SK-N-SH (cell line): Measurements from ENCODE around the gene APP. TPM values are rescaled to one million over a fixed set of nuclear protein-coding genes. Genes with fewer than 3 reads are reported as not detected.

Experiments
- CTCF ChIA-PET: fragments of 300-600, 350-600 bp; formaldehyde crosslinking; extraction: SDS; loops from one replicate; lab custom pipeline; 2021; lab: Yijun Ruan, JAX
- POLR2A ChIA-PET: fragments of 350-600 bp; sonication (Branson Sonifier 250); formaldehyde crosslinking; extraction: SDS; loops from one replicate; lab custom pipeline; 2020; ENCODE audit warnings: antibody characterized with exemption, inconsistent platforms; lab: Yijun Ruan, JAX
- DNase-seq: peaks from one replicate; pipeline ENCODE4 v3.0.0; 2012
- H2AFZ ChIP-seq: fragments of 200-600 bp; sonication (generic); 2 replicates; pipeline ENCODE4 v1.8.1; 2016; ENCODE audit warnings: antibody characterized with exemption, mild to moderate bottlenecking, low read depth
- H3F3A ChIP-seq: fragments of 200-600 bp; sonication (generic); replicated peaks from 2 replicates; pipeline ENCODE3; 2016; ENCODE audit warnings: antibody characterized with exemption, mild to moderate bottlenecking; ENCODE audit not compliant: insufficient read depth
- H3K27ac ChIP-seq, 2 experiments: fragments of 200-500 bp in 1 of 2; fragments of 200-600 bp in 1 of 2; sonication (Bioruptor generic) in 1 of 2; sonication (generic), shearing (Covaris generic) in 1 of 2; 2 replicates each; pipeline versions ENCODE4 v1.5.1 to v1.6.1; 2014 to 2016; ENCODE audit warnings: low read depth in 2 of 2, inconsistent platforms in 1 of 2, low read length in 1 of 2, mild to moderate bottlenecking in 1 of 2, mixed read lengths in 1 of 2
- H3K27me3 ChIP-seq: fragments of 200-600 bp; sonication (generic), shearing (Covaris generic); 2 replicates; pipeline ENCODE4 v1.6.1; 2016; ENCODE audit warnings: mixed run types; ENCODE audit not compliant: insufficient read depth
- H3K36me3 ChIP-seq, 2 experiments: fragments of 200-500 bp in 1 of 2; fragments of 200-600 bp in 1 of 2; sonication (Bioruptor generic) in 1 of 2; sonication (generic) in 1 of 2; replicated peaks in 1 of 2; 2 replicates each; pipeline versions ENCODE3 to v1.5.1; 2014 to 2016; ENCODE audit warnings: low read length in 1 of 2, mild to moderate bottlenecking in 1 of 2; ENCODE audit not compliant: insufficient read depth in 2 of 2, control insufficient read depth in 1 of 2
- H3K4me1 ChIP-seq, 2 experiments: fragments of 200-500 bp in 1 of 2; fragments of 200-600 bp in 1 of 2; sonication (Bioruptor generic) in 1 of 2; sonication (generic), shearing (Covaris generic) in 1 of 2; 2 replicates each; pipeline versions ENCODE4 v1.5.1 to v1.6.1; 2014 to 2016; ENCODE audit warnings: low read depth in 1 of 2, low read length in 1 of 2, mixed run types in 1 of 2; ENCODE audit not compliant: insufficient read depth in 2 of 2, control insufficient read depth in 1 of 2
- H3K4me2 ChIP-seq: fragments of 200-600 bp; sonication (generic), shearing (Covaris generic); 2 replicates; pipeline ENCODE4 v1.6.1; 2017; ENCODE audit warnings: mixed run types
- H3K4me3 ChIP-seq, 2 experiments: fragments of 200-500 bp in 1 of 2; fragments of 200-600 bp in 1 of 2; sonication (Bioruptor generic) in 1 of 2; sonication (generic), shearing (Covaris generic) in 1 of 2; 2 replicates each; pipeline versions ENCODE4 v1.5.1 to v1.8.1; 2014 to 2016; ENCODE audit warnings: low read depth in 2 of 2, inconsistent platforms in 1 of 2, low read length in 1 of 2, mild to moderate bottlenecking in 1 of 2, mixed read lengths in 1 of 2, moderate library complexity in 1 of 2
- H3K79me2 ChIP-seq: fragments of 200-600 bp; sonication (generic); 2 replicates; pipeline ENCODE4 v1.8.1; 2017; ENCODE audit warnings: mild to moderate bottlenecking; ENCODE audit not compliant: insufficient read depth
- H3K9ac ChIP-seq: fragments of 200-600 bp; sonication (generic); 2 replicates; pipeline ENCODE4 v1.6.1; 2017; ENCODE audit warnings: mixed run types
- H3K9me2 ChIP-seq: fragments of 200-600 bp; sonication (generic); 2 replicates; pipeline ENCODE4 v1.6.1; 2017; ENCODE audit warnings: mixed run types
- H3K9me3 ChIP-seq: fragments of 200-600 bp; sonication (generic); 2 replicates; pipeline ENCODE4 v1.6.1; 2017; ENCODE audit warnings: mixed run types, mild to moderate bottlenecking, moderate library complexity
- H4K20me1 ChIP-seq: fragments of 200-600 bp; sonication (generic); 2 replicates; pipeline ENCODE4 v1.6.1; 2017; ENCODE audit warnings: mild to moderate bottlenecking, mixed run types; ENCODE audit not compliant: insufficient read depth
- EP300 ChIP-seq, 2 experiments: IDR thresholded peaks; 2 replicates each; pipeline versions ENCODE4 v1.4.0 to v1.6.1; 2012; ENCODE audit warnings: borderline replicate concordance in 1 of 2, low read depth in 1 of 2, low read length in 1 of 2
- GATA2 ChIP-seq: sonication (generic); formaldehyde crosslinking; IDR thresholded peaks from 2 replicates; pipeline ENCODE4 v1.5.0; 2020; ENCODE audit warnings: mild to moderate bottlenecking, missing genetic modification reagents
- NRF1 ChIP-seq: IDR thresholded peaks from 2 replicates; pipeline ENCODE4 v1.6.1; 2012; ENCODE audit warnings: low read depth, mild to moderate bottlenecking, low read length
- RXRA ChIP-seq: IDR thresholded peaks from 2 replicates; pipeline ENCODE4 v1.4.0; 2012; ENCODE audit warnings: low read depth, mild to moderate bottlenecking, borderline replicate concordance
- SMC3 ChIP-seq: IDR thresholded peaks from 2 replicates; pipeline ENCODE4 v1.6.1; 2012; ENCODE audit warnings: low read depth, low read length, improper control_type of control experiment
- TEAD4 ChIP-seq: IDR thresholded peaks from 2 replicates; pipeline ENCODE4 v1.4.0; 2012; ENCODE audit warnings: mild to moderate bottlenecking, borderline replicate concordance; ENCODE audit not compliant: insufficient read depth
- WGBS: methylation state at CpG from one replicate; pipeline ENCODE4 v1.1.6; 2017; ENCODE audit warnings: low lambda C conversion rate; 5-methylcytosine and 5-hydroxymethylcytosine counted together
- polyA plus RNA-seq, 3 experiments: library from polyadenylated mRNA; depleted of rRNA; stranded (reverse); fragments of >200 nt; gene quantifications; 2 replicates each; pipeline ENCODE4 v1.2.3, GENCODE V29; 2012
- TF ChIP-seq, protein P1 (sequence below): fragments of 200-600 bp; sonication (generic); IDR thresholded peaks from 2 replicates; pipeline ENCODE4 v1.6.1; 2017; ENCODE audit warnings: antibody characterized with exemption, mild to moderate bottlenecking, moderate library complexity
- TF ChIP-seq, protein P2 (sequence below): IDR thresholded peaks from 2 replicates; pipeline ENCODE4 v1.6.1; 2012; ENCODE audit warnings: mild to moderate bottlenecking, low read depth, low read length, moderate library complexity
- TF ChIP-seq, protein P3 (sequence below): fragments of 150-350 bp; IDR thresholded peaks from 2 replicates; pipeline ENCODE4 v1.6.1; 2017; ENCODE audit warnings: antibody characterized with exemption, low read length, low read depth, borderline replicate concordance
- TF ChIP-seq, protein P4 (sequence below): fragments of 150-350 bp; IDR thresholded peaks from 2 replicates; pipeline ENCODE4 v1.6.1; 2016; ENCODE audit warnings: mild to moderate bottlenecking, low read depth, low read length
- TF ChIP-seq, protein P5 (sequence below): IDR thresholded peaks from 2 replicates; pipeline ENCODE4 v1.4.0; 2012; ENCODE audit warnings: low read depth
- TF ChIP-seq, protein P6 (sequence below): IDR thresholded peaks from 2 replicates; pipeline ENCODE4 v1.4.0; 2012; ENCODE audit warnings: low read depth, borderline replicate concordance

APP gene
- polyA plus RNA-seq, 1 of the 3 experiments (the other 2 are of a cell fraction): 780 TPM

DNA sequence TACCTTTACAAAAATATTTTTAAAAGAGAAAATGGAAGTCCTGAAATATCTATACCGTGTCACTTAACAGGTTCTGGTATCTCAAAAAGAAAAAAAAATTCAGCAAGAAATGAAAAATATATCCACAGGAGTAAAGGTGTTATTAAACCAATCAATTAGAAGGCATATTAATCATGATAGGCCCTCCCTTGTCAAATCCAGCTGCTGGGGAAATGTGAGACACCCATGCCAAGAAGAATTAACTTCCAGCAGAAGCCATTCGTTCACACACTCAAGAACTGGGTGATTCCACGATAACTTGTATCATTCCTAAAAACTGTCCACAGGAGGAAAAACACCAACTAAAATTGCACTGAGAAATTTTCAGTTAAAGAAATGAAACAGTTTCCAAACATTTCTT lies 57.6 kb downstream of the APP start:
- DNase-seq: no peak
- Histone ChIP-seq H3K9ac (no peak overlapping the region), H3K4me3 (no peak overlapping the region), H2AFZ (no peak overlapping the region), H3K36me3 (peaks cover 8 to 13% of the 10 kb centered on the region in 2 experiments), H3K9me2 (no peaks in the 10 kb centered on the region), H3K4me1 (peaks cover 15 to 36% of the 10 kb centered on the region in 2 experiments; a peak in 3 of 4 replicates), H4K20me1 (no peaks in the 10 kb centered on the region; the same call in 1 of the 2 replicates), H3K27me3 (no peaks in the 10 kb centered on the region), H3K27ac (no peak overlapping the region), H3K79me2 (peaks cover 61% of the 10 kb centered on the region; the same call in 1 of the 2 replicates), H3K4me2 (no peak overlapping the region), H3K9me3 (no peaks in the 10 kb centered on the region), H3F3A (peaks cover 20% of the 10 kb centered on the region)
- 97% methylated on average over 3 of the region's 3 CpGs for WGBS
- TF ChIP-seq, protein P1, sequence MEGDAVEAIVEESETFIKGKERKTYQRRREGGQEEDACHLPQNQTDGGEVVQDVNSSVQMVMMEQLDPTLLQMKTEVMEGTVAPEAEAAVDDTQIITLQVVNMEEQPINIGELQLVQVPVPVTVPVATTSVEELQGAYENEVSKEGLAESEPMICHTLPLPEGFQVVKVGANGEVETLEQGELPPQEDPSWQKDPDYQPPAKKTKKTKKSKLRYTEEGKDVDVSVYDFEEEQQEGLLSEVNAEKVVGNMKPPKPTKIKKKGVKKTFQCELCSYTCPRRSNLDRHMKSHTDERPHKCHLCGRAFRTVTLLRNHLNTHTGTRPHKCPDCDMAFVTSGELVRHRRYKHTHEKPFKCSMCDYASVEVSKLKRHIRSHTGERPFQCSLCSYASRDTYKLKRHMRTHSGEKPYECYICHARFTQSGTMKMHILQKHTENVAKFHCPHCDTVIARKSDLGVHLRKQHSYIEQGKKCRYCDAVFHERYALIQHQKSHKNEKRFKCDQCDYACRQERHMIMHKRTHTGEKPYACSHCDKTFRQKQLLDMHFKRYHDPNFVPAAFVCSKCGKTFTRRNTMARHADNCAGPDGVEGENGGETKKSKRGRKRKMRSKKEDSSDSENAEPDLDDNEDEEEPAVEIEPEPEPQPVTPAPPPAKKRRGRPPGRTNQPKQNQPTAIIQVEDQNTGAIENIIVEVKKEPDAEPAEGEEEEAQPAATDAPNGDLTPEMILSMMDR: no peak
- TF ChIP-seq SMC3 (no peak), TEAD4 (no peak), EP300 (IDR thresholded peaks at IDR 0.05; ENCODE audit: borderline replicate concordance in 1 of 2, low read depth in 1 of 2, low read length in 1 of 2) (no peak), RXRA (no peak), GATA2 (CRISPR knock-in tag) (no peak), NRF1 (no peak)
- TF ChIP-seq, protein P2, sequence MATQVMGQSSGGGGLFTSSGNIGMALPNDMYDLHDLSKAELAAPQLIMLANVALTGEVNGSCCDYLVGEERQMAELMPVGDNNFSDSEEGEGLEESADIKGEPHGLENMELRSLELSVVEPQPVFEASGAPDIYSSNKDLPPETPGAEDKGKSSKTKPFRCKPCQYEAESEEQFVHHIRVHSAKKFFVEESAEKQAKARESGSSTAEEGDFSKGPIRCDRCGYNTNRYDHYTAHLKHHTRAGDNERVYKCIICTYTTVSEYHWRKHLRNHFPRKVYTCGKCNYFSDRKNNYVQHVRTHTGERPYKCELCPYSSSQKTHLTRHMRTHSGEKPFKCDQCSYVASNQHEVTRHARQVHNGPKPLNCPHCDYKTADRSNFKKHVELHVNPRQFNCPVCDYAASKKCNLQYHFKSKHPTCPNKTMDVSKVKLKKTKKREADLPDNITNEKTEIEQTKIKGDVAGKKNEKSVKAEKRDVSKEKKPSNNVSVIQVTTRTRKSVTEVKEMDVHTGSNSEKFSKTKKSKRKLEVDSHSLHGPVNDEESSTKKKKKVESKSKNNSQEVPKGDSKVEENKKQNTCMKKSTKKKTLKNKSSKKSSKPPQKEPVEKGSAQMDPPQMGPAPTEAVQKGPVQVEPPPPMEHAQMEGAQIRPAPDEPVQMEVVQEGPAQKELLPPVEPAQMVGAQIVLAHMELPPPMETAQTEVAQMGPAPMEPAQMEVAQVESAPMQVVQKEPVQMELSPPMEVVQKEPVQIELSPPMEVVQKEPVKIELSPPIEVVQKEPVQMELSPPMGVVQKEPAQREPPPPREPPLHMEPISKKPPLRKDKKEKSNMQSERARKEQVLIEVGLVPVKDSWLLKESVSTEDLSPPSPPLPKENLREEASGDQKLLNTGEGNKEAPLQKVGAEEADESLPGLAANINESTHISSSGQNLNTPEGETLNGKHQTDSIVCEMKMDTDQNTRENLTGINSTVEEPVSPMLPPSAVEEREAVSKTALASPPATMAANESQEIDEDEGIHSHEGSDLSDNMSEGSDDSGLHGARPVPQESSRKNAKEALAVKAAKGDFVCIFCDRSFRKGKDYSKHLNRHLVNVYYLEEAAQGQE: no peak
- TF ChIP-seq, protein P3, sequence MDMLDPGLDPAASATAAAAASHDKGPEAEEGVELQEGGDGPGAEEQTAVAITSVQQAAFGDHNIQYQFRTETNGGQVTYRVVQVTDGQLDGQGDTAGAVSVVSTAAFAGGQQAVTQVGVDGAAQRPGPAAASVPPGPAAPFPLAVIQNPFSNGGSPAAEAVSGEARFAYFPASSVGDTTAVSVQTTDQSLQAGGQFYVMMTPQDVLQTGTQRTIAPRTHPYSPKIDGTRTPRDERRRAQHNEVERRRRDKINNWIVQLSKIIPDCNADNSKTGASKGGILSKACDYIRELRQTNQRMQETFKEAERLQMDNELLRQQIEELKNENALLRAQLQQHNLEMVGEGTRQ: no peak
- TF ChIP-seq, protein P4, sequence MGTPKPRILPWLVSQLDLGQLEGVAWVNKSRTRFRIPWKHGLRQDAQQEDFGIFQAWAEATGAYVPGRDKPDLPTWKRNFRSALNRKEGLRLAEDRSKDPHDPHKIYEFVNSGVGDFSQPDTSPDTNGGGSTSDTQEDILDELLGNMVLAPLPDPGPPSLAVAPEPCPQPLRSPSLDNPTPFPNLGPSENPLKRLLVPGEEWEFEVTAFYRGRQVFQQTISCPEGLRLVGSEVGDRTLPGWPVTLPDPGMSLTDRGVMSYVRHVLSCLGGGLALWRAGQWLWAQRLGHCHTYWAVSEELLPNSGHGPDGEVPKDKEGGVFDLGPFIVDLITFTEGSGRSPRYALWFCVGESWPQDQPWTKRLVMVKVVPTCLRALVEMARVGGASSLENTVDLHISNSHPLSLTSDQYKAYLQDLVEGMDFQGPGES: no peak
- TF ChIP-seq, protein P5, sequence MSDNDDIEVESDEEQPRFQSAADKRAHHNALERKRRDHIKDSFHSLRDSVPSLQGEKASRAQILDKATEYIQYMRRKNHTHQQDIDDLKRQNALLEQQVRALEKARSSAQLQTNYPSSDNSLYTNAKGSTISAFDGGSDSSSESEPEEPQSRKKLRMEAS: no peak
- TF ChIP-seq, protein P6, sequence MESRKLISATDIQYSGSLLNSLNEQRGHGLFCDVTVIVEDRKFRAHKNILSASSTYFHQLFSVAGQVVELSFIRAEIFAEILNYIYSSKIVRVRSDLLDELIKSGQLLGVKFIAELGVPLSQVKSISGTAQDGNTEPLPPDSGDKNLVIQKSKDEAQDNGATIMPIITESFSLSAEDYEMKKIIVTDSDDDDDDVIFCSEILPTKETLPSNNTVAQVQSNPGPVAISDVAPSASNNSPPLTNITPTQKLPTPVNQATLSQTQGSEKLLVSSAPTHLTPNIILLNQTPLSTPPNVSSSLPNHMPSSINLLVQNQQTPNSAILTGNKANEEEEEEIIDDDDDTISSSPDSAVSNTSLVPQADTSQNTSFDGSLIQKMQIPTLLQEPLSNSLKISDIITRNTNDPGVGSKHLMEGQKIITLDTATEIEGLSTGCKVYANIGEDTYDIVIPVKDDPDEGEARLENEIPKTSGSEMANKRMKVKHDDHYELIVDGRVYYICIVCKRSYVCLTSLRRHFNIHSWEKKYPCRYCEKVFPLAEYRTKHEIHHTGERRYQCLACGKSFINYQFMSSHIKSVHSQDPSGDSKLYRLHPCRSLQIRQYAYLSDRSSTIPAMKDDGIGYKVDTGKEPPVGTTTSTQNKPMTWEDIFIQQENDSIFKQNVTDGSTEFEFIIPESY: no peak
- ChIA-PET CTCF (interaction anchor here (1.0 to 1.1 kb wide), 2 partner anchors 56 to 58 kb away, joined by 5 read pairs; partner anchors contain the start of gene APP), POLR2A (no interaction called here)
